ENCODE measurements around the gene ZNF638. TPM values are rescaled to one million over a fixed set of nuclear protein-coding genes. Genes with fewer than 3 reads are reported as not detected.

Gene ZNF638
- total and polyA plus RNA-seq, 2 donors (not counting 3 experiments of a cell fraction or from before 2014, with no cell fraction given), result 36.4 to 111 TPM

DNA sequence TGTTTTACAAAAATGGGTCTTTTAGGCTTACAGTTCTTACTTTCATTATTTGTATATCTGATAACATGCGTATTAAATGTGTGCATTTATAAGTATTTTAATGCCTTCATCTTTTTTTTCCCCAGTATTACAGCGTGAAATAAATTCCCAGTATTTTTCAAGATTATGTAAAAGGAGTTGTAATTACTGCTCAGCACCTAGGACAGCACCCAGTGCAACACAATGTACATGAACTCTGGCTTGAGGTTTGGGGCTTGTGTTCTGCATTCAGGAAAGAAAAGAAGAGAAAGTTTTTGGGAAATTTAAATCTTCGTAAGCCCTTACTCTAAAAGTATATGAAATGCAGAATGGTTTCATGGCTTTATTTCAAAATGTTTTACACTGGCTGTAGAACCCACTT, 16.7 kb downstream of the ZNF638 start:
- BruUV-seq (replicated peaks), result no TSS peak

More for the DNA sequence above, 16.7 kb downstream of the ZNF638 start:
- intact Hi-C loops (cut with micrococcal nuclease) (no loop called here), dilution Hi-C loops (cut with MboI; ENCODE audit: extremely low pct_ligation_motif_present, low sequenced_read_pairs) (no loop called here)
- Histone ChIP-seq H3K27me3 (ENCODE audit: control insufficient read depth in 2 of 2, insufficient read depth in 2 of 2, low read length in 2 of 2) (no peaks in the 10 kb centered on the region), H3K4me2 (ENCODE audit: insufficient read depth, low read length) (no peak overlapping the region), H3K9ac (replicated peaks; ENCODE audit: extremely low read depth, insufficient read depth, low read length) (no peak overlapping the region), H3K9me1 (replicated peaks; ENCODE audit: control insufficient read depth, extremely low read depth, insufficient read depth, low read length) (no peaks in the 10 kb centered on the region), H3K9me3 (replicated peaks; ENCODE audit: control insufficient read depth, insufficient read depth, low read length) (no peaks in the 10 kb centered on the region), H3K4me3 (replicated peaks in 1 of 3; ENCODE audit: insufficient read depth in 1 of 3, low read depth in 1 of 3, low read length in 3 of 3) (no peak overlapping the region), H2AFZ (ENCODE audit: low read depth, low read length) (no peak overlapping the region), H3K4me1 (ENCODE audit: control insufficient read depth, extremely low read depth, insufficient read depth, low read length) (no peaks in the 10 kb centered on the region), H3K36me3 (ENCODE audit: control insufficient read depth in 2 of 2, extremely low read depth in 1 of 2, insufficient read depth in 2 of 2, low read length in 2 of 2) (peaks cover 4 to 11% of the 10 kb centered on the region in 2 experiments), H3K79me2 (ENCODE audit: control insufficient read depth, insufficient read depth, low read length) (peaks cover 85% of the 10 kb centered on the region), H3K27ac (ENCODE audit: insufficient read depth, low read depth, low read length) (no peak overlapping the region), H4K20me1 (replicated peaks; ENCODE audit: control insufficient read depth, extremely low read depth, insufficient read depth, low read length) (peaks cover 17% of the 10 kb centered on the region)
- ChIA-PET POLR2A (no interaction called here), CTCF (no interaction called here)
- DNase-seq (ENCODE audit: low read depth, low spot score) (peak; percentile 48), FAIRE-seq (no peak)
- TF ChIP-seq FOS (IDR thresholded peaks at IDR 0.05; ENCODE audit: borderline replicate concordance, insufficient read depth, low read length), result no peak
- TF ChIP-seq, protein P1, sequence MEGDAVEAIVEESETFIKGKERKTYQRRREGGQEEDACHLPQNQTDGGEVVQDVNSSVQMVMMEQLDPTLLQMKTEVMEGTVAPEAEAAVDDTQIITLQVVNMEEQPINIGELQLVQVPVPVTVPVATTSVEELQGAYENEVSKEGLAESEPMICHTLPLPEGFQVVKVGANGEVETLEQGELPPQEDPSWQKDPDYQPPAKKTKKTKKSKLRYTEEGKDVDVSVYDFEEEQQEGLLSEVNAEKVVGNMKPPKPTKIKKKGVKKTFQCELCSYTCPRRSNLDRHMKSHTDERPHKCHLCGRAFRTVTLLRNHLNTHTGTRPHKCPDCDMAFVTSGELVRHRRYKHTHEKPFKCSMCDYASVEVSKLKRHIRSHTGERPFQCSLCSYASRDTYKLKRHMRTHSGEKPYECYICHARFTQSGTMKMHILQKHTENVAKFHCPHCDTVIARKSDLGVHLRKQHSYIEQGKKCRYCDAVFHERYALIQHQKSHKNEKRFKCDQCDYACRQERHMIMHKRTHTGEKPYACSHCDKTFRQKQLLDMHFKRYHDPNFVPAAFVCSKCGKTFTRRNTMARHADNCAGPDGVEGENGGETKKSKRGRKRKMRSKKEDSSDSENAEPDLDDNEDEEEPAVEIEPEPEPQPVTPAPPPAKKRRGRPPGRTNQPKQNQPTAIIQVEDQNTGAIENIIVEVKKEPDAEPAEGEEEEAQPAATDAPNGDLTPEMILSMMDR (IDR thresholded peaks at IDR 0.05; ENCODE audit: extremely low read depth in 1 of 2, insufficient read depth in 1 of 2, low read depth in 1 of 2, low read length in 2 of 2), result no peak
- no peak for TF ChIP-seq GATA2 (IDR thresholded peaks at IDR 0.05; ENCODE audit: insufficient read depth, insufficient read length, low read depth, low read length)
- TF ChIP-seq POLR2AphosphoS5 (IDR thresholded peaks at IDR 0.05; ENCODE audit: insufficient read depth, low read depth, low read length), result no peak
- TF ChIP-seq JUN (IDR thresholded peaks at IDR 0.05; ENCODE audit: borderline replicate concordance, insufficient read depth, insufficient read length, low read depth), result no peak
- TF ChIP-seq MYC (IDR thresholded peaks at IDR 0.05; ENCODE audit: low read depth, low read length), result no peak
- no peak for TF ChIP-seq POLR2A (IDR thresholded peaks at IDR 0.05; ENCODE audit: low read depth, low read length)
- TF ChIP-seq, protein P2, sequence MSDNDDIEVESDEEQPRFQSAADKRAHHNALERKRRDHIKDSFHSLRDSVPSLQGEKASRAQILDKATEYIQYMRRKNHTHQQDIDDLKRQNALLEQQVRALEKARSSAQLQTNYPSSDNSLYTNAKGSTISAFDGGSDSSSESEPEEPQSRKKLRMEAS (IDR thresholded peaks at IDR 0.05; ENCODE audit: insufficient read depth, insufficient read length), result no peak
- no peak for TF ChIP-seq EZH2 (IDR thresholded peaks at IDR 0.05; ENCODE audit: borderline replicate concordance, low read depth, low read length, severe bottlenecking)

All from endothelial cell of umbilical vein (primary cell).